Fibroblast of pulmonary artery (primary cell): ENCODE measurements around the gene SKA2.
A peak's percentile ranks its signal among the peaks of the same experiment; 100 is the strongest.

Experiments
- DNase-seq: peaks from one replicate; pipeline ENCODE4 v3.0.0-alpha.2; 2010; ENCODE audit warnings: low read depth
- H3K4me3 ChIP-seq: replicated peaks from 2 replicates; pipeline ENCODE4 v1.5.1; 2011; ENCODE audit warnings: low read depth, mild to moderate bottlenecking, control low read depth, low read length, moderate library complexity
- TF ChIP-seq, protein P1 (sequence below): IDR thresholded peaks from 2 replicates; pipeline ENCODE4 v1.5.1; 2011; ENCODE audit warnings: mild to moderate bottlenecking, control low read depth, low read length, inconsistent platforms; ENCODE audit errors: missing control alignments

SKA2 gene

DNA sequence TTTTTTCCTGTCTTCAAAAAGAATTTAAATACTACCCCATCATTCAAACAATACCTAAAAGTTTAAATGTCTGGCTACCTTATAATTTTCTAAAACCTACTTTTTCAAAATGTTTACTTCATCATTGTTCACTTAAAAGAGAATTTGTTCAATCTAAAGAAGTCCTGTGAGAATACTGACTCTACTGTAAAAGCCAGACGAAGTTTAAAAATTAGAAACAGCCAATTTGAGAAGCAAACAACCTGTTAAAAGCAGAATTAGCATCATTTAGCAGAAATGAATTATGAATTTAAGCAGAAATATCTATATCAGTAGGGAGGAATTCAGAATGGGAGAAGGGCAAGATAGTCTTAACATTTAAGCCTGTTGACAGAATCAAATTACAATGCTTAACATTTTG, 2.1 kb downstream of the SKA2 start:
- H3K4me3 ChIP-seq = peak overlapping the region; percentile 95
- TF ChIP-seq, protein P1, sequence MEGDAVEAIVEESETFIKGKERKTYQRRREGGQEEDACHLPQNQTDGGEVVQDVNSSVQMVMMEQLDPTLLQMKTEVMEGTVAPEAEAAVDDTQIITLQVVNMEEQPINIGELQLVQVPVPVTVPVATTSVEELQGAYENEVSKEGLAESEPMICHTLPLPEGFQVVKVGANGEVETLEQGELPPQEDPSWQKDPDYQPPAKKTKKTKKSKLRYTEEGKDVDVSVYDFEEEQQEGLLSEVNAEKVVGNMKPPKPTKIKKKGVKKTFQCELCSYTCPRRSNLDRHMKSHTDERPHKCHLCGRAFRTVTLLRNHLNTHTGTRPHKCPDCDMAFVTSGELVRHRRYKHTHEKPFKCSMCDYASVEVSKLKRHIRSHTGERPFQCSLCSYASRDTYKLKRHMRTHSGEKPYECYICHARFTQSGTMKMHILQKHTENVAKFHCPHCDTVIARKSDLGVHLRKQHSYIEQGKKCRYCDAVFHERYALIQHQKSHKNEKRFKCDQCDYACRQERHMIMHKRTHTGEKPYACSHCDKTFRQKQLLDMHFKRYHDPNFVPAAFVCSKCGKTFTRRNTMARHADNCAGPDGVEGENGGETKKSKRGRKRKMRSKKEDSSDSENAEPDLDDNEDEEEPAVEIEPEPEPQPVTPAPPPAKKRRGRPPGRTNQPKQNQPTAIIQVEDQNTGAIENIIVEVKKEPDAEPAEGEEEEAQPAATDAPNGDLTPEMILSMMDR = no peak
- DNase-seq = no peak

DNA sequence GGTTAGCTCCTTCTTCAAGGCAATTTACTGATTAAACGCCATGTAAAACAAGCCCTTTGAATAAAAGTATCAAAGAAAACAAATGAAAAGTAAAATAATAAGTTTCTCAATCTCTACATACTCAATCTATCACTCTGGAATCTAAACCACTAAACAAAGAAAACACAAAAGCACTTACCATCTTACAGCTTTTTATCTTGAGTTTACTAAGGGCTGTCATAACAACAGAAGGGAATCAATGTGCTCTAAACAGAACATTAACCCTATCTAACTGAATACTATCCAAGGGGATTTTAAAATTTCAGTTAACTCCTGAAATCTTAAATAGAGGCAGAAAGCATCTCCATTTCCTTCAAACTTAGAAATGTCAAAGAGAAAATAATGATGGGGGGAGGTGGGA, 3.4 kb downstream of the SKA2 start:
- TF ChIP-seq, protein P1 = no peak
- H3K4me3 ChIP-seq = peak overlapping the region; percentile 32
- peak; percentile 48 for DNase-seq

DNA sequence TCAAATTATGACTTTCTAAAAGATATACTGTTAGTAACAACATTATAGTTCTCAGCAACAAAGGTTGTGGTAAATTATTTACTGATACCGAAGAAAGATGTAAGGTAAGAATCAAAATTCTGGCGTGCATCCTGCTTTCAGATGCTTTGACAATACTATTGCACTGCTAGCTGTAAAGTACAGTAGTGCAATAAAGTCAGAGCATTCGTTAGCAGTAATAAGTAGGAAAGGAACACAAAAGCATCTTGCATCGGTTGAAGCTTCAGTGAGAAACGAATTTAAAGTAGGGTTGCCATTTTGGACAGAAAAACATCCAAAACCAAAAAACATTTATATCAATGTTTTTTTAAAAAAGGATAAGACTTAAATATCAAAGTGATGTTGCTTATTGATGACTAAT, 4.0 kb downstream of the SKA2 start:
- TF ChIP-seq, protein P1 = no peak
- no peak for DNase-seq
- no peak overlapping the region for H3K4me3 ChIP-seq

DNA sequence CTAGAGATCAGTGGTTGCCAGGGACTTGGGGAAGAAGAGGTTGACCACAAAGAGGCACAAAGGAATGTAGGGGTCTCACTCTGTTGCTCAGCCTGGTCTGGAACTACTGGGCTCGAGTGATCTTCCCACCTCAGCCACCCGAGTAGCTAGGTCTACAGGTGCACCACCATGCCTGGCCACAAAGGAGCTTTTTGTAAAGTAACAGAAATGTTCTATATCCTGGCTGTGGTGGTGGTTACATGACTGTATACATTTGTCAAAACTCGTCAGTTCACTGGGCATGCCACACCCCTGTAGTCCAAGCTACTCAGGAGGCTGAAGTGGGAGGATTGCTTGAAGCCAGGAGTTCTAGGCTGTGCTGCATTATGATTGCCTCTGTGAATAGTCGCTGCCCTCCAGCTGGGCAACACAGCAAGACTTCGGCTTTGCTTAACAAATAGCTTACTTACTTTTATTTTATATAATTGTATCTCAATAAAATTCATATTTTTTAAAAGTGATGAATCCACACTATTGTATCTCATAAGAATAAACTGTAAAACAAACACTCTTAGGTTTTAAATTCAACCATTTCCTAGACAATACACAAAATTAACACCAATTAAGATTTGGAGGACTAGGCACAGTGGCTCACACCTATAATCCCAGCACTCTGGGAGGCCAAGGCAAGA, 5.0 kb downstream of the SKA2 start:
- DNase-seq = no peak
- H3K4me3 ChIP-seq = no peak overlapping the region
- TF ChIP-seq, protein P1 = no peak

DNA sequence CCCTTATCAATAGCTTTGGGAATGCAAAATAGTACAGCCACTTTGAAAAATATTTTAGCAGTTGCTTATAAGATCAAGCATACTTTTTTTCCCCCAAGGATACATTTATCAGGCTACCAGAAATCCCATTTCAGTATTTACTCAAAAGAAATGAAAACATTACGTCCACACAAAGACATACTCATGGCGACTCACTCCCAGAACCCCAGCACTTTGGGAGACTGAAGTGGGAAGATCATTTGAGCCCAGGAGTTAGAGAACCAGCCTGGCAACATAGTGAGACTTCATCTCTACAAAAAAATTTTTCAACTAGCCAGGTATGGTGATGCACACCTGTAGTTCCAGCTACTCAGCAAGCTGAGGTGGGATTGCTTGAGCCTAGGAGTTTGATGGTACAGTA, 5.9 kb downstream of the SKA2 start:
- no peak overlapping the region for H3K4me3 ChIP-seq
- DNase-seq = peak; percentile 24
- TF ChIP-seq, protein P1 = no peak

DNA sequence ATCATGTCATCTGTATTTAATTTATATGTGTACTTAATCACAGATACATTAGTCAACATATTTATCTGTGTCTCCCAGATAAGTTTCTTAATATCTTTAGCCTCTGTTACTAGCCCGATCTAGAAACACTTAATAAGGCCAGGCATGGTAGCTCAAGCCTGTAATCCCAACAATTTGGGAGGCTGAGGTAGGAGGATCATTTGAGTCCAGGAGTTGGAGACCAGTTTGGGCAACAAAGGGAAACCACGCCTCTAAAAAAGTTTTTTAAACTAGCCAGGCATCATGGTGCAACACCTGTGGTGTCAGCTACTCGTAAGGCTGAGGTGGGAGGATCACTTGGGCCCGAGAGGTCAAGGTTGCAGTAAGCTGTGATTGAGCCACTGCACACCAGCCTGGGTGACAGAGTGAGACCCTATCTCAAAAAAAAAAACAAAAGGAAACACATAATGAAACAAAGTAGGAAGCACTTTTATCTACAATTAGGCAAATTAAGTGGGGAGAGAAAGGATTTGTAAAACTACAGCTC, 9.4 kb downstream of the SKA2 start:
- H3K4me3 ChIP-seq = no peak overlapping the region
- TF ChIP-seq, protein P1 = no peak
- DNase-seq = no peak

DNA sequence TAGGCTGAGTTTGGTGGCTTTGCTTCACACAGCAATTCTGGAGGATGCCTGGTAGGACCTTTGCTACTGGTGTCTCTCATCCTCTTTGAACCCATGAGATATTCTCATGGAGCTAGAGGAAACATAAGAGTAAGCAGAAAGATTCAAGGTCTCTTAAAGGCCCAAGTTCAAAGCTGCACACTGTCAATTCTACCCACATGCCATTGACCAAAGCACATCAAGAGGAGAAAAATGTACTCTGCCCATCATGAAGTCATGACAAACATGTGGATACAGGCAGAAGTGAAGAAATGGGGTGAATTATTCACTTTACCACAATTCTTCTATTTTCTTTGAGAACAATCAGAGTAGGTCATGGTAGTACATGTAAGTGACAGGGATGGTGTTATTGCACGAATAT, 13.1 kb downstream of the SKA2 start:
- DNase-seq = no peak
- TF ChIP-seq, protein P1 = no peak
- no peak overlapping the region for H3K4me3 ChIP-seq
